ENCODE measurements around the gene SYT4. TPM values are rescaled to one million over a fixed set of nuclear protein-coding genes. Genes with fewer than 3 reads are reported as not detected.

SYT4 gene
- total and polyA plus RNA-seq, 9 donors = 0.07 to 7.4 (median 0.65) TPM

- no peak overlapping the region for H3K4me3 ChIP-seq
- H3K9me3 ChIP-seq = no peaks in the 10 kb centered on the region
- H3K36me3 ChIP-seq = no peaks in the 10 kb centered on the region
- 67 to 80% (median 69%) methylated on average over 2 of the region's 2 CpGs for WGBS, 3 donors
- TF ChIP-seq CTCF (IDR thresholded peaks at IDR 0.05) (no peak), EP300 (IDR thresholded peaks at IDR 0.05) (no peak), POLR2A (IDR thresholded peaks at IDR 0.05) (no peak)
- DNase-seq = no peak
- no peak overlapping the region for H3K27ac ChIP-seq
- intact Hi-C loops (cut with DNase I) = no loop called here
- no peaks in the 10 kb centered on the region for H3K4me1 ChIP-seq (ENCODE audit: insufficient read depth)
- no peaks in the 10 kb centered on the region for H3K27me3 ChIP-seq
Observed at GRCh38 chr18:43238429-43238828, 38.9 kb downstream of the SYT4 start.

GRCh38 chr18:43236921-43237320, 40.4 kb downstream of the SYT4 start:
- intact Hi-C loops (cut with DNase I) = no loop called here
- Histone ChIP-seq H3K9me3 (no peaks in the 10 kb centered on the region), H3K36me3 (no peaks in the 10 kb centered on the region), H3K27ac (no peak overlapping the region), H3K4me1 (ENCODE audit: insufficient read depth) (no peaks in the 10 kb centered on the region), H3K4me3 (no peak overlapping the region), H3K27me3 (no peaks in the 10 kb centered on the region)
- 75 to 76% (median 75%) methylated on average over 2 of the region's 2 CpGs for WGBS, 3 donors
- TF ChIP-seq POLR2A (IDR thresholded peaks at IDR 0.05) (no peak), EP300 (IDR thresholded peaks at IDR 0.05) (no peak), CTCF (IDR thresholded peaks at IDR 0.05) (no peak)
- no peak for DNase-seq

GRCh38 chr18:43234889-43235288, 42.4 kb downstream of the SYT4 start:
- Histone ChIP-seq H3K27me3 (no peaks in the 10 kb centered on the region), H3K4me3 (no peak overlapping the region), H3K36me3 (no peaks in the 10 kb centered on the region), H3K27ac (no peak overlapping the region), H3K9me3 (no peaks in the 10 kb centered on the region), H3K4me1 (ENCODE audit: insufficient read depth) (no peaks in the 10 kb centered on the region)
- TF ChIP-seq CTCF (IDR thresholded peaks at IDR 0.05) (no peak), EP300 (IDR thresholded peaks at IDR 0.05) (no peak), POLR2A (IDR thresholded peaks at IDR 0.05) (no peak)
- WGBS, 3 donors = 83 to 91% (median 87%) methylated on average over 2 of the region's 2 CpGs
- no peak for DNase-seq
- intact Hi-C loops (cut with DNase I) = no loop called here

- TF ChIP-seq CTCF (IDR thresholded peaks at IDR 0.05) (no peak), POLR2A (IDR thresholded peaks at IDR 0.05) (no peak), EP300 (IDR thresholded peaks at IDR 0.05) (no peak)
- no peak overlapping the region for H3K27ac ChIP-seq
- H3K27me3 ChIP-seq = no peaks in the 10 kb centered on the region
- H3K4me1 ChIP-seq (ENCODE audit: insufficient read depth) = no peaks in the 10 kb centered on the region
- no peak overlapping the region for H3K4me3 ChIP-seq
- no peaks in the 10 kb centered on the region for H3K9me3 ChIP-seq
- intact Hi-C loops (cut with DNase I) = no loop called here
- no peak for DNase-seq
- WGBS, 3 donors = 86 to 96% (median 93%) methylated on average over 2 of the region's 2 CpGs
- H3K36me3 ChIP-seq = no peaks in the 10 kb centered on the region
Observed at GRCh38 chr18:43222501-43222900, 54.8 kb downstream of the SYT4 start.

- H3K4me3 ChIP-seq = no peak overlapping the region
- H3K27ac ChIP-seq = no peak overlapping the region
- DNase-seq = no peak
- no peaks in the 10 kb centered on the region for H3K27me3 ChIP-seq
- H3K9me3 ChIP-seq = no peaks in the 10 kb centered on the region
- TF ChIP-seq EP300 (IDR thresholded peaks at IDR 0.05) (no peak), POLR2A (IDR thresholded peaks at IDR 0.05) (no peak), CTCF (IDR thresholded peaks at IDR 0.05) (no peak)
- intact Hi-C loops (cut with DNase I) = no loop called here
- no peaks in the 10 kb centered on the region for H3K4me1 ChIP-seq (ENCODE audit: insufficient read depth)
- no peaks in the 10 kb centered on the region for H3K36me3 ChIP-seq
Observed at GRCh38 chr18:43220691-43221090, 56.6 kb downstream of the SYT4 start.
